HCT116 (cell line): Measurements from ENCODE around the gene LRCH4. TPM values are rescaled to one million over a fixed set of nuclear protein-coding genes. Genes with fewer than 3 reads are reported as not detected.

ENCODE experiments used
- ATAC-seq: fragments of 200-7000 bp; cut with Tn5 transposase; 2 replicates; pipeline ENCODE4 v1.9.1; 2020; ENCODE audit warnings: mild to moderate bottlenecking, moderate library complexity
- BruUV-seq: library from RNA; stranded (reverse); fragments of 400-500 nt; replicated peaks from 2 replicates; lab custom pipeline; 2021; lab: Mats Ljungman, UMichigan
- CTCF ChIA-PET: fragments of 300-600 bp; sonication (Branson Sonifier 250); formaldehyde crosslinking; loops from one replicate; lab custom pipeline; 2021; ENCODE audit warnings: antibody characterized with exemption; lab: Charles Lee
- POLR2A ChIA-PET: fragments of 300-600, 350-600 bp; sonication (Branson Sonifier 250); formaldehyde crosslinking; loops from one replicate; lab custom pipeline; 2021; ENCODE audit warnings: antibody characterized with exemption; lab: Charles Lee
- RAD21 ChIA-PET, 2 experiments: fragments of 300-600 bp; sonication (Branson Sonifier 250); formaldehyde crosslinking; loops; one replicate each; lab custom pipeline; 2023; ENCODE audit warnings: low total read pairs in 2 of 2; ENCODE audit not compliant: uncharacterized antibody in 2 of 2, unreplicated experiment in 2 of 2, low non-redundant PET in 1 of 2; lab: Charles Lee
- DNase-seq: peaks from one replicate; pipeline ENCODE4 v3.0.0-alpha.2; 2010; ENCODE audit warnings: low read depth, low spot score
- H2AFZ ChIP-seq: fragments of 200-600 bp; shearing (Covaris generic), sonication (generic); 2 replicates; pipeline ENCODE4 v1.6.1; 2017; ENCODE audit warnings: low read depth, mixed run types, mixed read lengths, antibody characterized with exemption, low read length; ENCODE audit not compliant: poor library complexity, severe bottlenecking
- H3K27ac ChIP-seq: 2 replicates; pipeline ENCODE4 v1.5.1; 2012; ENCODE audit warnings: low read depth, low read length
- H3K27me3 ChIP-seq: fragments of 200-600 bp; sonication (generic); 2 replicates; pipeline ENCODE4 v1.6.1; 2016; ENCODE audit warnings: mixed run types, low read length, mixed read lengths; ENCODE audit not compliant: insufficient read depth
- H3K36me3 ChIP-seq, 2 experiments: fragments of 200-500 bp in 1 of 2; fragments of 200-600 bp in 1 of 2; sonication (Bioruptor generic) in 1 of 2; sonication (generic) in 1 of 2; 2 replicates each; pipeline versions ENCODE4 v1.5.1 to v1.6.1; 2014 to 2016; ENCODE audit warnings: low read length in 2 of 2, inconsistent platforms in 1 of 2, mixed read lengths in 1 of 2, mixed run types in 1 of 2; ENCODE audit not compliant: insufficient read depth in 2 of 2, control insufficient read depth in 1 of 2
- H3K4me1 ChIP-seq, 2 experiments: fragments of 200-600 bp in 1 of 2; sonication (generic) in 1 of 2; 2 replicates each; pipeline versions ENCODE4 v1.5.1 to v1.6.1; 2012 to 2017; ENCODE audit warnings: low read length in 2 of 2, inconsistent platforms in 1 of 2, mild to moderate bottlenecking in 1 of 2, mixed read lengths in 1 of 2, mixed run types in 1 of 2, moderate library complexity in 1 of 2; ENCODE audit not compliant: insufficient read depth in 2 of 2, control insufficient read depth in 1 of 2
- H3K4me2 ChIP-seq: fragments of 200-600 bp; sonication (generic); 2 replicates; pipeline ENCODE4 v1.6.1; 2017; ENCODE audit warnings: mixed run types, low read length, mixed read lengths
- H3K4me3 ChIP-seq, 2 experiments: fragments of 200-600 bp in 1 of 2; sonication (generic) in 1 of 2; replicated peaks in 1 of 2; 2 replicates each; pipeline ENCODE4 v1.5.1; 2011 to 2016; ENCODE audit warnings: low read length in 2 of 2, control low read depth in 1 of 2, low read depth in 1 of 2, mild to moderate bottlenecking in 1 of 2, mixed read lengths in 1 of 2, mixed run types in 1 of 2
- H3K79me2 ChIP-seq: fragments of 200-600 bp; sonication (generic); 2 replicates; pipeline ENCODE4 v1.6.1; 2017; ENCODE audit warnings: mild to moderate bottlenecking, mixed run types, low read length, moderate library complexity, mixed read lengths; ENCODE audit not compliant: insufficient read depth
- H3K9ac ChIP-seq: fragments of 200-600 bp; sonication (generic); 2 replicates; pipeline ENCODE4 v1.6.1; 2016; ENCODE audit warnings: low read length, mixed read lengths
- H3K9me2 ChIP-seq: fragments of 200-600 bp; sonication (generic), shearing (Covaris generic); 2 replicates; pipeline ENCODE4 v1.6.1; 2017; ENCODE audit warnings: mixed run types, mild to moderate bottlenecking, moderate library complexity; ENCODE audit not compliant: insufficient read depth
- H3K9me3 ChIP-seq, 2 experiments: fragments of 200-500 bp in 1 of 2; fragments of 200-600 bp in 1 of 2; sonication (Bioruptor generic) in 1 of 2; sonication (generic) in 1 of 2; 2 replicates each; pipeline ENCODE4 v1.6.1; 2014 to 2017; ENCODE audit warnings: low read length in 2 of 2, mixed read lengths in 2 of 2, inconsistent platforms in 1 of 2, low read depth in 1 of 2, mild to moderate bottlenecking in 1 of 2, mixed run types in 1 of 2, moderate library complexity in 1 of 2; ENCODE audit not compliant: control insufficient read depth in 1 of 2, insufficient read depth in 1 of 2
- H4K20me1 ChIP-seq: fragments of 200-600 bp; sonication (generic), shearing (Covaris generic); 2 replicates; pipeline ENCODE4 v1.6.1; 2017; ENCODE audit warnings: mixed run types, mild to moderate bottlenecking, moderate library complexity; ENCODE audit not compliant: insufficient read depth
- CBX3 ChIP-seq: IDR thresholded peaks from 2 replicates; pipeline ENCODE4 v1.6.1; 2012; ENCODE audit warnings: low read depth
- CEBPB ChIP-seq: IDR thresholded peaks from 2 replicates; pipeline ENCODE4 v1.6.1; 2012; ENCODE audit warnings: low read depth
- EGR1 ChIP-seq: IDR thresholded peaks from 2 replicates; pipeline ENCODE4 v1.6.1; 2012; ENCODE audit warnings: low read depth
- EZH2 ChIP-seq: fragments of 200-600 bp; sonication (generic); IDR thresholded peaks from 2 replicates; pipeline ENCODE4 v1.6.1; 2017; ENCODE audit warnings: antibody characterized with exemption, mixed run types
- EZH2phosphoT487 ChIP-seq: fragments of 200-600 bp; IDR thresholded peaks from 2 replicates; pipeline ENCODE4 v1.6.1; 2018; ENCODE audit warnings: antibody characterized with exemption, borderline replicate concordance
- FOSL1 ChIP-seq: IDR thresholded peaks from 2 replicates; pipeline ENCODE4 v1.6.1; 2012; ENCODE audit warnings: low read depth
- POLR2A ChIP-seq: IDR thresholded peaks from 2 replicates; pipeline ENCODE4 v1.7.0; 2011; ENCODE audit warnings: borderline replicate concordance; ENCODE audit not compliant: insufficient read depth, insufficient read length; ENCODE audit errors: extremely low read depth
- POLR2AphosphoS5 ChIP-seq: IDR thresholded peaks from 2 replicates; pipeline ENCODE4 v1.6.1; 2011; ENCODE audit warnings: mild to moderate bottlenecking, low read depth, low read length, moderate library complexity
- RAD21 ChIP-seq: IDR thresholded peaks from 2 replicates; pipeline ENCODE4 v1.6.1; 2012; ENCODE audit warnings: low read depth, mild to moderate bottlenecking
- SP1 ChIP-seq: IDR thresholded peaks from 2 replicates; pipeline ENCODE4 v1.6.1; 2012; ENCODE audit warnings: low read depth
- SRF ChIP-seq: IDR thresholded peaks from 2 replicates; pipeline ENCODE4 v1.6.1; 2012; ENCODE audit warnings: low read depth
- YY1 ChIP-seq: IDR thresholded peaks from 2 replicates; pipeline ENCODE4 v1.6.1; 2011; ENCODE audit warnings: low read length, low read depth, moderate library complexity, mild to moderate bottlenecking; ENCODE audit not compliant: insufficient replicate concordance; ENCODE audit errors: extremely low read depth
- ZFX ChIP-seq: fragments of 450-650 bp; IDR thresholded peaks from 2 replicates; pipeline ENCODE4 v1.6.1; 2017
- ZNF274 ChIP-seq: fragments of 200-500 bp; sonication (Bioruptor generic); IDR thresholded peaks from 2 replicates; pipeline ENCODE4 v1.6.1; 2014; ENCODE audit warnings: mild to moderate bottlenecking, low read depth, low read length, inconsistent platforms
- intact Hi-C: fragments of 100-400 bp; cut with micrococcal nuclease; formaldehyde crosslinking; loops from 2 replicates; pipeline ENCODE4 v1.10.0; 2022
- total RNA-seq: library from RNA; stranded (reverse); gene quantifications from one replicate; pipeline ENCODE4 v1.2.1, GENCODE V29; 2021; ENCODE audit not compliant: unreplicated experiment
- TF ChIP-seq, protein P1 (sequence below), 3 experiments: fragments of 200-600 bp in 1 of 3; sonication (generic) in 1 of 3; IDR thresholded peaks in 2 of 3; conservative IDR thresholded peaks in 1 of 3; 2 replicates each; pipeline ENCODE4 v1.5.1; 2012 to 2017; ENCODE audit warnings: low read depth in 2 of 3, low read length in 2 of 3, antibody characterized with exemption in 1 of 3, borderline replicate concordance in 1 of 3, control low read depth in 1 of 3, mild to moderate bottlenecking in 1 of 3, mixed read lengths in 1 of 3, mixed run types in 1 of 3, moderate library complexity in 1 of 3; ENCODE audit not compliant: insufficient read depth in 1 of 3
- TF ChIP-seq, protein P2 (sequence below): IDR thresholded peaks from 2 replicates; pipeline ENCODE4 v1.6.1; 2011; ENCODE audit warnings: mild to moderate bottlenecking, low read length, moderate library complexity; ENCODE audit not compliant: insufficient replicate concordance; ENCODE audit errors: extremely low read depth
- TF ChIP-seq, protein P3 (sequence below): IDR thresholded peaks from 2 replicates; pipeline ENCODE4 v1.6.1; 2012
- TF ChIP-seq, protein P4 (sequence below): IDR thresholded peaks from 2 replicates; pipeline ENCODE4 v1.6.1; 2012; ENCODE audit warnings: low read depth
- TF ChIP-seq, protein P5 (sequence below): IDR thresholded peaks from 2 replicates; pipeline ENCODE4 v1.6.1; 2012

LRCH4 gene
- total RNA-seq, 1 experiment from 2014 or later = 47.9 TPM

DNA sequence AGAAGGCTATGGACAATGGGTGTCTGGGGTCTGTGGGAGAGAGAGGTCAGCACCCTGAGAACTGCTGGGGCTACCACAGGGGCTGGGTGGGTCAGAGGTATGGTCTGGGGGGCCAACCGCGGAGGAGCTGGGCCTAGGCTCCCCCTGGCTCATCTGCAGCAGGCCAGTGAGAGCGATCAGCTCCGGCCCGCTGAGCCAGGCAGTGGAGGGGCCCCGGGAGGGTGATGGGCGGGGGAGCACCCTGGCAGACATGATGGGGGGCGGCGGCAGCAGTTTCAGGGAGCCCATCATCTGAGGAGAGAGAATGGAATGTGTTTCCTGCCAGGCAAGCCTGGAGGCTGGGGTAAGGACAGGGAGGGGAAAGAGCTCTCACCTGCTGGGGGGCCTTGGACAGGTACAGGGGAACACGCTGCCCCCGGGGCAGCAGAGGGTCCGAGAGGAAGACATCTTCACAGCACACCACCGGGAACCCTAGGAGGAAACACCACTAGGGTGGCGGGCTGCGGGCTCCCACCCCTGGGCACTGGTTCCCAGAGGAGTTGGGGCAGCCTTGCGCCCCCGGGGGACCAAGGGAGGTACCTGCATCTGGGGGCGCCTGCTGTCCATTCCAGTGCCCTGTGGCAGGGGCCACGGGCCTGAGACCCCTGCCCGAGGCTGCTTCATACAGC lies 13.5 kb downstream of the LRCH4 start:
- H3K4me2 ChIP-seq = peak overlapping the region; percentile 40
- no peak overlapping the region for H3K9ac ChIP-seq
- H3K4me3 ChIP-seq = no peak overlapping the region
- ChIA-PET RAD21 (no interaction called here), CTCF (interaction anchor here (1.0 kb wide), 1 partner anchor 12 kb away, joined by 5 read pairs; no protein-coding TSS in a partner anchor), POLR2A (no interaction called here)
- DNase-seq = no peak
- no peak overlapping the region for H2AFZ ChIP-seq
- H4K20me1 ChIP-seq = no peaks in the 10 kb centered on the region
- no peaks in the 10 kb centered on the region for H3K27me3 ChIP-seq
- peaks cover 0 to 2% of the 10 kb centered on the region in 2 experiments; a peak in 1 of 4 replicates for H3K36me3 ChIP-seq
- peak overlapping the region; percentile 10; the same call in 1 of the 2 replicates for H3K27ac ChIP-seq
- BruUV-seq = no TSS peak
- ATAC-seq = no peak
- H3K9me2 ChIP-seq = no peaks in the 10 kb centered on the region
- H3K9me3 ChIP-seq = no peaks in the 10 kb centered on the region
- TF ChIP-seq POLR2A (no peak), ZFX (no peak), CEBPB (no peak), SP1 (no peak), SRF (no peak), POLR2AphosphoS5 (no peak), ZNF274 (no peak), CBX3 (no peak), EGR1 (no peak), FOSL1 (no peak), RAD21 (no peak), YY1 (no peak), EZH2phosphoT487 (no peak), EZH2 (no peak)
- TF ChIP-seq, protein P1, sequence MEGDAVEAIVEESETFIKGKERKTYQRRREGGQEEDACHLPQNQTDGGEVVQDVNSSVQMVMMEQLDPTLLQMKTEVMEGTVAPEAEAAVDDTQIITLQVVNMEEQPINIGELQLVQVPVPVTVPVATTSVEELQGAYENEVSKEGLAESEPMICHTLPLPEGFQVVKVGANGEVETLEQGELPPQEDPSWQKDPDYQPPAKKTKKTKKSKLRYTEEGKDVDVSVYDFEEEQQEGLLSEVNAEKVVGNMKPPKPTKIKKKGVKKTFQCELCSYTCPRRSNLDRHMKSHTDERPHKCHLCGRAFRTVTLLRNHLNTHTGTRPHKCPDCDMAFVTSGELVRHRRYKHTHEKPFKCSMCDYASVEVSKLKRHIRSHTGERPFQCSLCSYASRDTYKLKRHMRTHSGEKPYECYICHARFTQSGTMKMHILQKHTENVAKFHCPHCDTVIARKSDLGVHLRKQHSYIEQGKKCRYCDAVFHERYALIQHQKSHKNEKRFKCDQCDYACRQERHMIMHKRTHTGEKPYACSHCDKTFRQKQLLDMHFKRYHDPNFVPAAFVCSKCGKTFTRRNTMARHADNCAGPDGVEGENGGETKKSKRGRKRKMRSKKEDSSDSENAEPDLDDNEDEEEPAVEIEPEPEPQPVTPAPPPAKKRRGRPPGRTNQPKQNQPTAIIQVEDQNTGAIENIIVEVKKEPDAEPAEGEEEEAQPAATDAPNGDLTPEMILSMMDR (IDR thresholded peaks at IDR 0.05 in 2 of 3, conservative IDR thresholded peaks at IDR 0.05 in 1 of 3; ENCODE audit: borderline replicate concordance in 1 of 3, insufficient read depth in 1 of 3, low read depth in 2 of 3, low read length in 2 of 3) = no peak
- TF ChIP-seq, protein P2, sequence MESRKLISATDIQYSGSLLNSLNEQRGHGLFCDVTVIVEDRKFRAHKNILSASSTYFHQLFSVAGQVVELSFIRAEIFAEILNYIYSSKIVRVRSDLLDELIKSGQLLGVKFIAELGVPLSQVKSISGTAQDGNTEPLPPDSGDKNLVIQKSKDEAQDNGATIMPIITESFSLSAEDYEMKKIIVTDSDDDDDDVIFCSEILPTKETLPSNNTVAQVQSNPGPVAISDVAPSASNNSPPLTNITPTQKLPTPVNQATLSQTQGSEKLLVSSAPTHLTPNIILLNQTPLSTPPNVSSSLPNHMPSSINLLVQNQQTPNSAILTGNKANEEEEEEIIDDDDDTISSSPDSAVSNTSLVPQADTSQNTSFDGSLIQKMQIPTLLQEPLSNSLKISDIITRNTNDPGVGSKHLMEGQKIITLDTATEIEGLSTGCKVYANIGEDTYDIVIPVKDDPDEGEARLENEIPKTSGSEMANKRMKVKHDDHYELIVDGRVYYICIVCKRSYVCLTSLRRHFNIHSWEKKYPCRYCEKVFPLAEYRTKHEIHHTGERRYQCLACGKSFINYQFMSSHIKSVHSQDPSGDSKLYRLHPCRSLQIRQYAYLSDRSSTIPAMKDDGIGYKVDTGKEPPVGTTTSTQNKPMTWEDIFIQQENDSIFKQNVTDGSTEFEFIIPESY = no peak
- TF ChIP-seq, protein P3, sequence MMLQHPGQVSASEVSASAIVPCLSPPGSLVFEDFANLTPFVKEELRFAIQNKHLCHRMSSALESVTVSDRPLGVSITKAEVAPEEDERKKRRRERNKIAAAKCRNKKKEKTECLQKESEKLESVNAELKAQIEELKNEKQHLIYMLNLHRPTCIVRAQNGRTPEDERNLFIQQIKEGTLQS = no peak
- TF ChIP-seq, protein P4, sequence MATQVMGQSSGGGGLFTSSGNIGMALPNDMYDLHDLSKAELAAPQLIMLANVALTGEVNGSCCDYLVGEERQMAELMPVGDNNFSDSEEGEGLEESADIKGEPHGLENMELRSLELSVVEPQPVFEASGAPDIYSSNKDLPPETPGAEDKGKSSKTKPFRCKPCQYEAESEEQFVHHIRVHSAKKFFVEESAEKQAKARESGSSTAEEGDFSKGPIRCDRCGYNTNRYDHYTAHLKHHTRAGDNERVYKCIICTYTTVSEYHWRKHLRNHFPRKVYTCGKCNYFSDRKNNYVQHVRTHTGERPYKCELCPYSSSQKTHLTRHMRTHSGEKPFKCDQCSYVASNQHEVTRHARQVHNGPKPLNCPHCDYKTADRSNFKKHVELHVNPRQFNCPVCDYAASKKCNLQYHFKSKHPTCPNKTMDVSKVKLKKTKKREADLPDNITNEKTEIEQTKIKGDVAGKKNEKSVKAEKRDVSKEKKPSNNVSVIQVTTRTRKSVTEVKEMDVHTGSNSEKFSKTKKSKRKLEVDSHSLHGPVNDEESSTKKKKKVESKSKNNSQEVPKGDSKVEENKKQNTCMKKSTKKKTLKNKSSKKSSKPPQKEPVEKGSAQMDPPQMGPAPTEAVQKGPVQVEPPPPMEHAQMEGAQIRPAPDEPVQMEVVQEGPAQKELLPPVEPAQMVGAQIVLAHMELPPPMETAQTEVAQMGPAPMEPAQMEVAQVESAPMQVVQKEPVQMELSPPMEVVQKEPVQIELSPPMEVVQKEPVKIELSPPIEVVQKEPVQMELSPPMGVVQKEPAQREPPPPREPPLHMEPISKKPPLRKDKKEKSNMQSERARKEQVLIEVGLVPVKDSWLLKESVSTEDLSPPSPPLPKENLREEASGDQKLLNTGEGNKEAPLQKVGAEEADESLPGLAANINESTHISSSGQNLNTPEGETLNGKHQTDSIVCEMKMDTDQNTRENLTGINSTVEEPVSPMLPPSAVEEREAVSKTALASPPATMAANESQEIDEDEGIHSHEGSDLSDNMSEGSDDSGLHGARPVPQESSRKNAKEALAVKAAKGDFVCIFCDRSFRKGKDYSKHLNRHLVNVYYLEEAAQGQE = no peak
- TF ChIP-seq, protein P5, sequence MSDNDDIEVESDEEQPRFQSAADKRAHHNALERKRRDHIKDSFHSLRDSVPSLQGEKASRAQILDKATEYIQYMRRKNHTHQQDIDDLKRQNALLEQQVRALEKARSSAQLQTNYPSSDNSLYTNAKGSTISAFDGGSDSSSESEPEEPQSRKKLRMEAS = no peak
- no peaks in the 10 kb centered on the region for H3K79me2 ChIP-seq
- peaks cover 17 to 48% of the 10 kb centered on the region in 2 experiments for H3K4me1 ChIP-seq
- intact Hi-C loops = no loop called here
